H1 (cell line): ENCODE measurements around the gene PUS7L. TPM values are rescaled to one million over a fixed set of nuclear protein-coding genes. Genes with fewer than 3 reads are reported as not detected.

Source experiments
- CTCF ChIA-PET: fragments of 300-600 bp; sonication (Branson Sonifier 250); formaldehyde crosslinking; loops from one replicate; lab custom pipeline; 2021; ENCODE audit not compliant: partially characterized antibody; lab: Charles Lee
- POLR2A ChIA-PET: fragments of 300-600 bp; sonication (Branson Sonifier 250); formaldehyde crosslinking; loops from one replicate; lab custom pipeline; 2021; ENCODE audit warnings: inconsistent platforms; ENCODE audit not compliant: partially characterized antibody; lab: Charles Lee
- DNase-seq, 2 experiments: peaks; one replicate each; pipeline versions ENCODE4 v3.0.0 to v3.0.0-alpha.2; 2010 to 2022; ENCODE audit warnings: low spot score in 2 of 2, low read depth in 1 of 2, mixed read lengths in 1 of 2
- FAIRE-seq: peaks from 2 replicates; lab custom pipeline; 2011; peaks lifted over from hg19 to GRCh38; lab: Jason Lieb, UNC
- H2AFZ ChIP-seq: 2 replicates; pipeline ENCODE4 v1.8.1; 2012; ENCODE audit warnings: low read length, inconsistent platforms
- H2AK5ac ChIP-seq: 2 replicates; pipeline ENCODE4 v1.6.1; 2013; ENCODE audit warnings: low read depth, low read length
- H2BK120ac ChIP-seq: replicated peaks from 2 replicates; pipeline ENCODE3; 2013; ENCODE audit warnings: low read depth, low read length, inconsistent platforms
- H2BK12ac ChIP-seq: 2 replicates; pipeline ENCODE4 v1.6.1; 2013; ENCODE audit warnings: low read depth, low read length
- H2BK15ac ChIP-seq: 2 replicates; pipeline ENCODE4 v1.6.1; 2013; ENCODE audit warnings: low read length
- H2BK20ac ChIP-seq: 2 replicates; pipeline ENCODE4 v1.6.1; 2013; ENCODE audit warnings: low read length
- H2BK5ac ChIP-seq: 2 replicates; pipeline ENCODE4 v1.6.1; 2013; ENCODE audit warnings: low read depth, low read length
- H3K14ac ChIP-seq: 2 replicates; pipeline ENCODE4 v1.6.1; 2013; ENCODE audit warnings: inconsistent platforms; ENCODE audit not compliant: insufficient read length
- H3K18ac ChIP-seq: 2 replicates; pipeline ENCODE4 v1.6.1; 2013; ENCODE audit warnings: low read length; ENCODE audit errors: extremely low read depth
- H3K23ac ChIP-seq: 2 replicates; pipeline ENCODE4 v1.6.1; 2013; ENCODE audit warnings: inconsistent platforms; ENCODE audit not compliant: insufficient read length
- H3K23me2 ChIP-seq: 2 replicates; pipeline ENCODE4 v1.6.1; 2013; ENCODE audit warnings: low read depth, low read length
- H3K27ac ChIP-seq: 2 replicates; pipeline ENCODE4 v1.6.1; 2011; ENCODE audit warnings: low read depth, low read length, inconsistent platforms
- H3K27me3 ChIP-seq, 4 experiments: replicated peaks in 1 of 4; 1 replicate in 1 of 4; 2 replicates in 3 of 4; pipeline versions ENCODE4 v1.6.1 to v1.8.1; 2011 to 2013; ENCODE audit warnings: low read length in 3 of 4, mild to moderate bottlenecking in 3 of 4, inconsistent platforms in 2 of 4, mixed read lengths in 2 of 4, moderate library complexity in 1 of 4; ENCODE audit not compliant: control insufficient read depth in 3 of 4, insufficient read depth in 3 of 4; ENCODE audit errors: extremely low read depth in 1 of 4
- H3K36me3 ChIP-seq, 4 experiments: 2 replicates each; pipeline versions ENCODE4 v1.6.1 to v1.8.1; 2011 to 2013; ENCODE audit warnings: mild to moderate bottlenecking in 4 of 4, low read length in 3 of 4, moderate library complexity in 2 of 4, control low read depth in 1 of 4, inconsistent platforms in 1 of 4; ENCODE audit not compliant: insufficient read depth in 4 of 4, control insufficient read depth in 2 of 4
- H3K4ac ChIP-seq: replicated peaks from 2 replicates; pipeline ENCODE3; 2013; ENCODE audit warnings: low read length, low read depth, mixed read lengths, inconsistent platforms; ENCODE audit not compliant: insufficient read length
- H3K4me1 ChIP-seq, 4 experiments: replicated peaks in 1 of 4; 1 replicate in 1 of 4; 2 replicates in 3 of 4; pipeline versions ENCODE4 v1.6.1 to v1.8.1; 2011 to 2013; ENCODE audit warnings: low read length in 3 of 4, inconsistent platforms in 2 of 4, mixed read lengths in 1 of 4; ENCODE audit not compliant: insufficient read depth in 4 of 4, control insufficient read depth in 3 of 4
- H3K4me2 ChIP-seq, 2 experiments: 2 replicates each; pipeline versions ENCODE4 v1.6.1 to v1.8.1; 2011 to 2013; ENCODE audit warnings: low read depth in 2 of 2, low read length in 2 of 2, control low read depth in 1 of 2, inconsistent platforms in 1 of 2, mild to moderate bottlenecking in 1 of 2; ENCODE audit not compliant: insufficient read depth in 1 of 2
- H3K4me3 ChIP-seq, 4 experiments: fragments of 200-600, 300-600 bp in 1 of 4; sonication (generic), shearing (Covaris generic), sonication (Bioruptor Twin) in 1 of 4; 2 replicates each; pipeline versions ENCODE4 v1.5.1 to v1.8.1; 2011 to 2016; ENCODE audit warnings: low read length in 4 of 4, low read depth in 3 of 4, control low read depth in 2 of 4, inconsistent platforms in 2 of 4, mild to moderate bottlenecking in 2 of 4, mixed read lengths in 1 of 4, moderate library complexity in 1 of 4; ENCODE audit not compliant: insufficient read depth in 2 of 4; ENCODE audit errors: extremely low read depth in 1 of 4
- H3K56ac ChIP-seq: replicated peaks from 2 replicates; pipeline ENCODE3; 2013; ENCODE audit warnings: low read depth, mild to moderate bottlenecking, mixed read lengths, low read length, inconsistent platforms; ENCODE audit not compliant: insufficient read length
- H3K79me1 ChIP-seq: 2 replicates; pipeline ENCODE4 v1.6.1; 2013; ENCODE audit warnings: low read depth, low read length, control low read depth
- H3K79me2 ChIP-seq, 2 experiments: 2 replicates each; pipeline versions ENCODE4 v1.6.1 to v1.8.1; 2012 to 2013; ENCODE audit warnings: low read length in 2 of 2, mild to moderate bottlenecking in 2 of 2, inconsistent platforms in 1 of 2; ENCODE audit not compliant: insufficient read depth in 2 of 2, control insufficient read depth in 1 of 2
- H3K9ac ChIP-seq, 4 experiments: replicated peaks in 1 of 4; 1 replicate in 1 of 4; 2 replicates in 3 of 4; pipeline versions ENCODE4 v1.6.1 to v1.8.1; 2011 to 2013; ENCODE audit warnings: low read depth in 3 of 4, low read length in 3 of 4, control low read depth in 2 of 4, mild to moderate bottlenecking in 2 of 4, moderate library complexity in 2 of 4, inconsistent platforms in 1 of 4; ENCODE audit errors: extremely low read depth in 1 of 4
- H3K9me3 ChIP-seq, 2 experiments: 2 replicates each; pipeline versions ENCODE4 v1.6.1 to v1.8.1; 2012 to 2013; ENCODE audit warnings: mild to moderate bottlenecking in 2 of 2, moderate library complexity in 2 of 2, control low read depth in 1 of 2, inconsistent platforms in 1 of 2, low read depth in 1 of 2, low read length in 1 of 2, mixed read lengths in 1 of 2; ENCODE audit not compliant: insufficient read depth in 2 of 2
- H4K20me1 ChIP-seq, 2 experiments: replicated peaks in 1 of 2; 2 replicates each; pipeline versions ENCODE3 to v1.8.1; 2011 to 2013; ENCODE audit warnings: inconsistent platforms in 2 of 2, low read length in 2 of 2, mild to moderate bottlenecking in 1 of 2; ENCODE audit not compliant: insufficient read depth in 2 of 2, control insufficient read depth in 1 of 2
- H4K5ac ChIP-seq: 2 replicates; pipeline ENCODE4 v1.6.1; 2013; ENCODE audit warnings: low read length, low read depth, mixed read lengths, inconsistent platforms; ENCODE audit not compliant: insufficient read length
- H4K8ac ChIP-seq: 2 replicates; pipeline ENCODE4 v1.8.0; 2013; ENCODE audit warnings: mild to moderate bottlenecking, moderate library complexity, low read length, inconsistent platforms; ENCODE audit not compliant: insufficient read depth; ENCODE audit errors: extremely low read depth
- H4K91ac ChIP-seq: replicated peaks from 2 replicates; pipeline ENCODE3; 2013; ENCODE audit warnings: low read length, mixed read lengths, inconsistent platforms; ENCODE audit not compliant: insufficient read length
- ASH2L ChIP-seq: fragments of 200-600, 300-600 bp; sonication (generic); IDR thresholded peaks from one replicate; pipeline ENCODE4 v1.7.1; 2017; ENCODE audit warnings: low read length
- BRCA1 ChIP-seq: IDR thresholded peaks from 2 replicates; pipeline ENCODE4 v1.6.1; 2012; ENCODE audit warnings: low read depth, low read length, improper control_type of control experiment
- CREB1 ChIP-seq: IDR thresholded peaks from 2 replicates; pipeline ENCODE4 v1.6.1; 2012; ENCODE audit warnings: inconsistent platforms
- CTCF ChIP-seq, 3 experiments: IDR thresholded peaks; 1 replicate in 2 of 3; 2 replicates in 1 of 3; pipeline versions ENCODE4 v1.5.1 to v1.6.1; 2011; ENCODE audit warnings: low read length in 3 of 3, mild to moderate bottlenecking in 3 of 3, inconsistent platforms in 2 of 3, low read depth in 1 of 3, moderate library complexity in 1 of 3; ENCODE audit not compliant: insufficient read depth in 1 of 3; ENCODE audit errors: control extremely low read depth in 1 of 3
- KDM1A ChIP-seq: fragments of 200-600, 300-600 bp; sonication (generic); IDR thresholded peaks from 2 replicates; pipeline ENCODE4 v1.7.1; 2016; ENCODE audit warnings: mild to moderate bottlenecking, low read length, borderline replicate concordance
- NANOG ChIP-seq: IDR thresholded peaks from 2 replicates; pipeline ENCODE4 v1.6.1; 2011; ENCODE audit warnings: low read length, low read depth, mild to moderate bottlenecking, inconsistent platforms; ENCODE audit not compliant: insufficient read depth, poor library complexity, severe bottlenecking
- RBBP5 ChIP-seq: IDR thresholded peaks from 2 replicates; pipeline ENCODE4 v1.7.1; 2012; ENCODE audit warnings: low read depth, mild to moderate bottlenecking, inconsistent platforms, low read length, moderate library complexity, borderline replicate concordance
- SAP30 ChIP-seq: fragments of 300-600 bp; sonication (generic); IDR thresholded peaks from 2 replicates; pipeline ENCODE4 v1.7.1; 2012; ENCODE audit warnings: low read length, moderate library complexity, mild to moderate bottlenecking, inconsistent platforms; ENCODE audit not compliant: insufficient read depth, insufficient replicate concordance
- SP1 ChIP-seq: IDR thresholded peaks from 2 replicates; pipeline ENCODE4 v1.6.1; 2011; ENCODE audit warnings: low read depth, low read length
- WGBS, 2 experiments: shearing (Covaris generic) in 1 of 2; methylation state at CpG; one replicate each; pipeline versions ENCODE4 v1.1.6 to v1.1.7; 2013 to 2015; ENCODE audit warnings: low lambda C conversion rate in 2 of 2, mixed read lengths in 2 of 2, inconsistent platforms in 1 of 2, low coverage in 1 of 2, missing lambda C conversion rate in 1 of 2; ENCODE audit not compliant: insufficient replicate concordance in 2 of 2, insufficient coverage in 1 of 2, insufficient read length in 1 of 2; ENCODE audit errors: extremely low coverage in 1 of 2, missing lambda C conversion rate in 1 of 2; 5-methylcytosine and 5-hydroxymethylcytosine counted together
- polyA plus RNA-seq, 7 experiments: library from polyadenylated mRNA; depleted of rRNA in 3 of 7; stranded (reverse) in 5 of 7; unstranded in 2 of 7; fragments of >200 nt in 5 of 7; fragments of 200-250 nt in 2 of 7; gene quantifications; 1 replicate in 5 of 7; 2 replicates in 1 of 7; 4 replicates in 1 of 7; pipeline versions ENCODE4 v1.2.1 to v1.2.3, GENCODE V29; 2011 to 2013; ENCODE audit warnings: missing spikeins in 2 of 7, mixed read lengths in 2 of 7
- total RNA-seq: library from RNA; stranded (reverse); fragmentation: NEBNext Ultra II Directional; extraction: Animal tissue kit (Norgen Biotek cat#: 25700); gene quantifications from 2 replicates; pipeline ENCODE4 v1.2.1, GENCODE V29; 2021

The PUS7L gene
- total and polyA plus RNA-seq, 2 of the 8 experiments (the other 6 are each of a cell fraction or from before 2014, with no cell fraction given): 3.6 to 26.8 TPM

- no peaks in the 10 kb centered on the region for H3K9me3 ChIP-seq
- CTCF ChIA-PET: no interaction called here
- no peak for TF ChIP-seq SAP30
- no peak for TF ChIP-seq BRCA1
- no peak for TF ChIP-seq CTCF (IDR thresholded peaks at IDR 0.05; ENCODE audit: control extremely low read depth in 1 of 3, insufficient read depth in 1 of 3, low read depth in 1 of 3, low read length in 3 of 3)
- TF ChIP-seq KDM1A: no peak
- no peak for TF ChIP-seq SP1
- no peak for TF ChIP-seq ASH2L
- no peak for TF ChIP-seq RBBP5
- no peak for TF ChIP-seq CREB1
- no peak for TF ChIP-seq NANOG
Measured at GRCh38 chr12:43711348-43711747, 47.2 kb downstream of the PUS7L start.

More at GRCh38 chr12:43711348-43711747, 47.2 kb downstream of the PUS7L start:
- Histone ChIP-seq H3K56ac (no peak overlapping the region), H3K27ac (no peak overlapping the region), H3K9ac (no peak overlapping the region), H4K8ac (no peak overlapping the region), H4K20me1 (no peaks in the 10 kb centered on the region), H3K14ac (no peak overlapping the region), H2BK120ac (no peak overlapping the region), H2AK5ac (no peak overlapping the region), H4K5ac (no peak overlapping the region), H3K23ac (no peak overlapping the region), H3K79me1 (no peaks in the 10 kb centered on the region), H3K18ac (no peak overlapping the region), H3K4me2 (no peak overlapping the region), H4K91ac (no peak overlapping the region), H3K79me2 (no peaks in the 10 kb centered on the region), H3K36me3 (no peaks in the 10 kb centered on the region), H2BK20ac (no peak overlapping the region), H2BK5ac (no peak overlapping the region), H2BK15ac (no peak overlapping the region), H3K4ac (no peak overlapping the region), H2AFZ (no peak overlapping the region), H2BK12ac (no peak overlapping the region), H3K4me1 (no peaks in the 10 kb centered on the region), H3K23me2 (no peaks in the 10 kb centered on the region), H3K4me3 (no peak overlapping the region), H3K27me3 (no peaks in the 10 kb centered on the region)
- POLR2A ChIA-PET: no interaction called here
- WGBS, 2 experiments: 84% methylated on average over 2 of the region's 2 CpGs; no CpG with 5 or more reads in 1 of the 2 experiments
- DNase-seq: no peak
- no peak for FAIRE-seq
